PC-9 (cell line): ENCODE data around the gene PIP5K1B.

ENCODE experiments used
- CTCF ChIP-seq: fragments of 200-600 bp; sonication (generic); conservative IDR thresholded peaks from 2 replicates; pipeline ENCODE4 v1.6.1; 2017; ENCODE audit warnings: mixed run types, antibody characterized with exemption, mild to moderate bottlenecking, moderate library complexity
- EZH2 ChIP-seq: fragments of 200-600 bp; sonication (generic); IDR thresholded peaks from 2 replicates; pipeline ENCODE4 v1.8.0; 2017; ENCODE audit warnings: antibody characterized with exemption, low read depth

DNA sequence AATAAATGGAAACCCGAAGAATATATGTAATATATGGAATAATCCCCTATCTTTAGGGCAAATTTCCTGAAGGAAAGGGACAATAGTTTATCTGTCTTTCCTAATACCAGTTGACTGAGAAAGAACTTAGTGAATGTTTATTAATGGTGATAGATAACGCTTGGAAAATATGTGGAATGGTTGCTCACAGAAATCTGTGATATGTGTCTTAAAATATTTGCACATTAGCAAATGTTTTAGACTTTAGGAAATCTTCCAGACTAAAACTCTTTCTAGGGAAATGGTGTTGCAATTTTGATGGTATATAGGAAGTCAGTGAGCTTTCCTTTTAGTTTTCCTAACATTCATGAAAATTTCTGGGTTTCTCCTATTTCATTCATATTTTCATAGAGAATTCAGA, 90.4 kb downstream of the PIP5K1B start:
- TF ChIP-seq EZH2 (no peak), CTCF (no peak)
